ENCODE data around the gene VIPR2.

The VIPR2 gene

DNA sequence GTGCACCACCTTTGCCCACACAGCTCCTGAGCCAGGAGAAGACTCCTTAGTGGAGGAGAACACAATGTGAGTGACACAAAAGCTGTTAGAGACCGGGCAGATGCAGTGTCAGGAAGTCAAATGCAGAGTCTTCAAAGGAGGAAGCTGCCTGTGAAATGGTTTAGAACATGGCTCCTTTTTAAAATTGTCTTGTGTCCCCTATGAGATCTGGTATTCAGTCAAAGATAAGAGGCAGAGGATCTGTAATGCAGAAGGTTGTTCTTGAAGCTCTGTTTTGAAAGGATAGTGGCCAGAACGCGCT, 133.0 kb downstream of the VIPR2 start:
- TF ChIP-seq, protein P1, sequence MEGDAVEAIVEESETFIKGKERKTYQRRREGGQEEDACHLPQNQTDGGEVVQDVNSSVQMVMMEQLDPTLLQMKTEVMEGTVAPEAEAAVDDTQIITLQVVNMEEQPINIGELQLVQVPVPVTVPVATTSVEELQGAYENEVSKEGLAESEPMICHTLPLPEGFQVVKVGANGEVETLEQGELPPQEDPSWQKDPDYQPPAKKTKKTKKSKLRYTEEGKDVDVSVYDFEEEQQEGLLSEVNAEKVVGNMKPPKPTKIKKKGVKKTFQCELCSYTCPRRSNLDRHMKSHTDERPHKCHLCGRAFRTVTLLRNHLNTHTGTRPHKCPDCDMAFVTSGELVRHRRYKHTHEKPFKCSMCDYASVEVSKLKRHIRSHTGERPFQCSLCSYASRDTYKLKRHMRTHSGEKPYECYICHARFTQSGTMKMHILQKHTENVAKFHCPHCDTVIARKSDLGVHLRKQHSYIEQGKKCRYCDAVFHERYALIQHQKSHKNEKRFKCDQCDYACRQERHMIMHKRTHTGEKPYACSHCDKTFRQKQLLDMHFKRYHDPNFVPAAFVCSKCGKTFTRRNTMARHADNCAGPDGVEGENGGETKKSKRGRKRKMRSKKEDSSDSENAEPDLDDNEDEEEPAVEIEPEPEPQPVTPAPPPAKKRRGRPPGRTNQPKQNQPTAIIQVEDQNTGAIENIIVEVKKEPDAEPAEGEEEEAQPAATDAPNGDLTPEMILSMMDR (IDR thresholded peaks at IDR 0.05; ENCODE audit: low read length, missing control alignments): no peak
- DNase-seq (ENCODE audit: low read depth): no peak
- no peak overlapping the region for H3K4me3 ChIP-seq (replicated peaks; ENCODE audit: low read depth, low read length)

DNA sequence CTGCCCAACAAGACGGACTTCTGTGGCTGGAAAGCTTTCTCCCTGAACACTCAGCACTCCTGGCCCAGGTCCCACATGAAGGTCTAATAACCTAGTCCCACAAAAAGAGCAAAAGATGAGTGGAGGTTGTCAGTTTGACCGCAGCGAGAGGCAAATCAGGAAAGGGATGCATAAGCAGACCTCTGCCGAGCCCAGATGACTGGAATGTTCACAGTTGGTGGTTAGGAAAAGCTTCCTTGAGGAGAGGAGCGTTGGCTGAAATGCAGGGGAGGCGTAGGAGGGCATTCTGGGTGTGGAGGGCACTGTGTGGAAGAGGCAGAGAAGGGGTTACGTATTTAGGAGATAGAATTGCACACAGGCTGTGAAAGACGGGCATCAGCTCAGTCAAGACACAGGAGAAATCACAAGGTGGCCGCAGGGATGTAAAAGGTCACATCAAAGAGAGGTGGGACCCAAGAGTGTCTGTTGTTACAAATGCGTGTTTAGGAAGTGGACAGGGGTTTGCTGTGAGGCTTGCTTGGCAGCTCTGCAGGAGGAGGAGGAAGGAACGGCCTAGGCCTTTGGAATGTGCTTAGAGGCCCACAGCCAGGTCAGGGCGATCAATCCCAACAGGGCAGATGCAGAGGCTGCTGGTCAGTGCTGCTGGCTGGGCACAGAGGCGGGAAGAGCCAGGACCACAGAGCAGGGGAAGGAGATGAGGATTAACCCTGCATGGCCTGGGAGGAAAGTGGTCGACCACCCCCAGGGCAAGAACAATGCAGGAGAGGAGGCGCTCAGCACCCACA, 133.5 kb downstream of the VIPR2 start:
- DNase-seq (ENCODE audit: low read depth): no peak
- TF ChIP-seq, protein P1 (IDR thresholded peaks at IDR 0.05; ENCODE audit: low read length, missing control alignments): no peak
- H3K4me3 ChIP-seq (replicated peaks; ENCODE audit: low read depth, low read length): no peak overlapping the region

DNA sequence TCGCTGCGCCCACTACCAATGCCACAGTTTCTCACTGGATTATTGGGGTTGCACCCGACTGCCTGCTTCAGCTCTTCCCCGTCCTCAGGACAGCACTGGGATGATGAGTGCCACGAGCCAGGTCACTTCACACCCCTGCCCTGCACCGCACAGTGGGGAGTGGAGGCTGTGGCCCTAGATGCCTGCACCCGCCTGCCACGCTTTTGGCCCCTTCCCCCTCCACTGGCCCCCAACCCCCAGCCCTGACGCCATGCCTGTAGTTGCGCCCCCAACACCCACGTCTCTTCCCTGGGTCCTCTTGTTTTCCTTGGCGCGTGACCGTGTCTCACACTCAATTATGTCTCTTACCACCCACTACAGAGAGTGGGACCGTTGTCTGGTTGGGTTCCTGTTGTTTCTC, 134.3 kb downstream of the VIPR2 start:
- TF ChIP-seq, protein P1 (IDR thresholded peaks at IDR 0.05; ENCODE audit: low read length, missing control alignments): no peak
- DNase-seq (ENCODE audit: low read depth): no peak
- no peak overlapping the region for H3K4me3 ChIP-seq (replicated peaks; ENCODE audit: low read depth, low read length)

DNA sequence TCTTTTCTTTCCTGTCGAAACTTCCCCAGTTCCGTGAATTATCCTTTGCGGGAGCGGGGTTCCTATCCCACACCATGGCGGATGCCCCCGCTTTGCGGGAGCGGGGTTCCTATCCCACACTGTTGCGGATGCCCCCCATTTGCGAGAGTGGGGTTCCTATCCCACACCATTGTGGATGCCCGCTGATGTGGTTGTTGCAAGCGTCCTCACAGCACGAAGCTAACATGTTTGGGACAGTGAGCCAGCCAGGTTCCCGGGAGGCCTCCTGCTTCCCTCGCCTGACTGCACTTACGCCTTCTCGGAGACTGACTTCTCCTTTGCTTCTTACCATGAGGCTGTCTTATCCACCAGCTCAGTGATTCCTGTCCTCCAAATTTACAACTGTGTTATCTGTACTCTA, 134.7 kb downstream of the VIPR2 start:
- TF ChIP-seq, protein P1 (IDR thresholded peaks at IDR 0.05; ENCODE audit: low read length, missing control alignments): no peak
- H3K4me3 ChIP-seq (replicated peaks; ENCODE audit: low read depth, low read length): no peak overlapping the region
- no peak for DNase-seq (ENCODE audit: low read depth)

DNA sequence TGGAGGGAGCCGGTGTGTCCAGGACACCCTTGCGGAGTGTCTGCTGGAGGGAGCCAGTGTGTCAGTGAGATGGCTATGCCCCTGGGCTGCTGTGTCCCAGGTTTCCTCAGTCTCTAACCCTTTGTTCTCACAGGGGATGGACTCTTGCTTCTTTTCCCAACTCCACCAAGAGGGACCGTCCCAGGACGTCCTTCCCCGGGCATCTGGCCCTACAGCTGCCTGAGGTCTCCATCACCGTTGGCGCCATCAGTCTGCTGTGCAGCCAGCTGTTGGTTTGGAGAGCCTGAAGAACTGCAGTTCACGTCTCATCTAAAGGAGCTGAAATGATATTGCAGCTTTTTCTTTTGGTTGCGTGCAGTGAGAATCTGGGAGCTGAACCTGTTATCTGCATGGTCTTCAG, 136.2 kb downstream of the VIPR2 start:
- H3K4me3 ChIP-seq (replicated peaks; ENCODE audit: low read depth, low read length): no peak overlapping the region

DNA sequence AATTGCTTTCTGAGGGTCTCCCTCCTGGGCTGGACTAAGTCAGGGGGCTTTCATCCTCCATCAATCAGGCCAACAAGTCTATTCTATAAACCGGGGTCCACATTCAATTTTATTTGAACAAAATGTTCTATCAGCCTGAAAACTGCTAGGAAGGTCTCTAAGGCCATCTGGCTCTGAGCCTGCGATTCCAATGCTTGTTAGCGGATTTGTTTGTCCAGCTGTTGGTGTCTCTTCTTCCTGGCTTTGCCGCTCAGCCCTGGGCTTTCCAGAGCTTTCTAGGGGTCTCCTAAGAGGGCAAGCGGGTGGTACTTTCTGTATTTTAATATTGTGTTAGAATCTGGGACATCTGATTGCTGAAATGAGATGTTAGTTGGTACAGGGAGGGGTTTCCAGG, 136.7 kb downstream of the VIPR2 start:
- no peak for DNase-seq (ENCODE audit: low read depth)
- no peak overlapping the region for H3K4me3 ChIP-seq (replicated peaks; ENCODE audit: low read depth, low read length)
- TF ChIP-seq, protein P1 (IDR thresholded peaks at IDR 0.05; ENCODE audit: low read length, missing control alignments): no peak

More for the DNA sequence above, 136.2 kb downstream of the VIPR2 start:
- no peak for DNase-seq (ENCODE audit: low read depth)
- TF ChIP-seq, protein P1 (IDR thresholded peaks at IDR 0.05; ENCODE audit: low read length, missing control alignments): no peak

DNA sequence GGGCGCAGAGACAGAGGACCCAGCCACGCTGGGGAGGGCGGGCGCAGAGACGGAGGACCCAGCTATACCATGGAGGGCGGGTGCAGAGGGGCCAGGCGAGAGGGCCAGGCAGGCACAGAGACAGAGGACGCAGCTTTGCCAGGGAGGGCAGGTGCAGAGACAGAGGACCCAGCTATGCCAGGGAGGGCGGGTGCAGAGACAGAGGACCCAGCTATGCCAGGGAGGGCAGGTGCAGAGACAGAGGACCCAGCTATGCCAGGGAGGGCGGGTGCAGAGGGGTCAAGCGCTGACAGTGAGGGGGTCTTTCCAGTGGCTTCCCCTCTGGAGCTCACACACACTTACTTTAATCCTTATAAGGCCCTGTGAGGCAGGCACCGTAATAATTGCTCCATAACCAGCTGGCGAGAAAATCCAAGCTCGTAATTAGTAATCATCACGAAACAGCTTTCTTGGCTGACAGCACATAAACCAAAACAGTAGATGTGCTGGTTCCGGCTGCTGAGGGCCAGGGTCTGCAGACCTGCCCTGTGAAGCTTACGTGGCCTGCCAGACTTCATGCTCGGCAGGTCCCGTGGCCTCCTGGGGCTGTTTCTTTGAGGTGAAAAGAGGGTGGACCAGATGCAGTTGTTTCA, 137.2 kb downstream of the VIPR2 start:
- no peak for DNase-seq (ENCODE audit: low read depth)
- no peak overlapping the region for H3K4me3 ChIP-seq (replicated peaks; ENCODE audit: low read depth, low read length)
- TF ChIP-seq, protein P1 (IDR thresholded peaks at IDR 0.05; ENCODE audit: low read length, missing control alignments): no peak

All from fibroblast of pulmonary artery (primary cell).